GM12874 (cell line): ENCODE measurements around the gene CERS6.

Experiments used
- CTCF ChIP-seq: IDR thresholded peaks from 2 replicates; pipeline ENCODE4 v1.5.1; 2011; ENCODE audit warnings: low read depth, mild to moderate bottlenecking, control low read depth, low read length, moderate library complexity; ENCODE audit not compliant: insufficient read depth

CERS6 gene

DNA sequence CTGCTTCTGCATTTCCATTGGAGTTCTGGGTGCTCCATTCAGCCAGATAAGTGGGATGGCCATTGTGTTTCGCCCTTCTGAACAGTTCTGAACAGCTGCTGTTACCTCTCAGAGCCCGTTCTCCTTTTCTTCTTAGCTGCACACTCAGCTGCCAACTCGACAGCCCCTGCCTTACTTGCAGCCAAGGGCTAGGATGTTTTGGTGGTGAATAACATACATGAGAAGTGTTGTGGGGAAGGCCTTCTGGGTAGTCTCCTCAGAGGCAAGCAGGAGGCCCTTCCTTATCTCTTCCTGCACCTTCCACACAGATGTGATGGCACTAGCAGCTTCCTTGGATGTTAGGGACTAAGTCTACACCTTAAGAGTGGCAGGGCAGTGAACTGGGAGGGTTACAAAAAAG lies 207.9 kb downstream of the CERS6 start:
- TF ChIP-seq CTCF: no peak

- TF ChIP-seq CTCF: no peak
These were observed 210.3 kb downstream of the CERS6 start for GRCh38 chr2:168666339-168666738.

DNA sequence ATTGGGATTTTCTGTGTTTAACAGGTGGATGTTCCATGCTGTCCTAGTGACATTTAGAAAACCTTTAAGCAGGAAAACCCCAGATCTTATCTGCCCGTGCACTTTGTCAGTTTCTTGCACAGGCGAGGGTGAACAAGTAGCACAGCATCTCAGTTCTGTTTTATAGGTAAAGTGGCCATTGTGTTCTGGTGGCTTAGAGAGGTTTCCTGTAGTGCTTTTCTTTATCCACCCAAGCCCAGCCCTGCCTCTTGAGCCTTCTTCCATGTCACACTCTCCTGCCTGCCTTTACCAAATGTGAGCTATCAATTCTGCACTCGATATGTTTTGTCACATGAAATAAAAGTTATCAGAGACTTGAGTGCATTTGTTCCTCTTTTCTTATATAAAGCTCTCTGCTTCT lies 211.1 kb downstream of the CERS6 start:
- no peak for TF ChIP-seq CTCF

DNA sequence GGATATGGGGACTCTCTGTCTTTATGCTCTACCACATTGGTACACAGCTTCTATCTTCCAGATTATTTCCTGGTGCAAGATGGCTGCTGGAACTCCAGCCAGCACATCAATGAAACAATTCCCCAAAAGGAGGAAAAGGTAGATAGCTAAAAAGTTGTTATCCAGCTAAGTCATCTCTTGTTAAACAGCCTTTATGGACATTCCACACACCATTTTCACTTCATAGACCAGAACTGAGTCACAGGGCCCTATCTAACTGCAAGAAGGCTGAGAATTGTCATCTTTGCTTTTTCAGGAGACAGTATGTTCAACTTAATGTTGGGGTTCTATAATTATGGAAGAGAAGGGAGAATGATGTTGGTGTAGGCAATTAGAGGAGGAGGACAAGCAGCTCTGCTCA lies 213.1 kb downstream of the CERS6 start:
- TF ChIP-seq CTCF: no peak

DNA sequence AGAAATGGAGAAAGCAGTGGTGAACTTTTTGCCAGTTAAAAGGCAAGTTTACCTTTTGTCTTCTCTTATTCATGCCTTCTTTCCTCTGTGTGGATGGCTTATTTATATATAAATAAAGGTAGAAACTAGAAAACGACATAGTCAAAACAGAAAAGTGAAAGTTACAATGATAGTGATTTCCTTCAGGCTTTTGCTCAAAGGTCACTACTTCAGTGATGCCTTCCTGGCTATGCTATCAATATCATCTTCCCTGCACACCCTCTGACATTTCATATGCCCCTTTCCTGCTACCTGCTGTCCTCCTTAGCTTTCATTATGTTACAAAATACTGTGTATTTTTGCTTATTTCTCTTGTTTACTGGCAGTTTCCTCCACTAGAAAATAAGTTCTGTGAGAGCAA lies 214.4 kb downstream of the CERS6 start:
- TF ChIP-seq CTCF: no peak

GRCh38 chr2:168671932-168672331 lies 215.9 kb downstream of the CERS6 start:
- no peak for TF ChIP-seq CTCF

GRCh38 chr2:168673265-168674189 lies 217.5 kb downstream of the CERS6 start:
- TF ChIP-seq CTCF: no peak
